ENCODE data around the gene NALCN.

Gene NALCN

GRCh38 chr13:101447852-101448251 lies 31.5 kb upstream of the NALCN start:
- TF ChIP-seq, protein P1, sequence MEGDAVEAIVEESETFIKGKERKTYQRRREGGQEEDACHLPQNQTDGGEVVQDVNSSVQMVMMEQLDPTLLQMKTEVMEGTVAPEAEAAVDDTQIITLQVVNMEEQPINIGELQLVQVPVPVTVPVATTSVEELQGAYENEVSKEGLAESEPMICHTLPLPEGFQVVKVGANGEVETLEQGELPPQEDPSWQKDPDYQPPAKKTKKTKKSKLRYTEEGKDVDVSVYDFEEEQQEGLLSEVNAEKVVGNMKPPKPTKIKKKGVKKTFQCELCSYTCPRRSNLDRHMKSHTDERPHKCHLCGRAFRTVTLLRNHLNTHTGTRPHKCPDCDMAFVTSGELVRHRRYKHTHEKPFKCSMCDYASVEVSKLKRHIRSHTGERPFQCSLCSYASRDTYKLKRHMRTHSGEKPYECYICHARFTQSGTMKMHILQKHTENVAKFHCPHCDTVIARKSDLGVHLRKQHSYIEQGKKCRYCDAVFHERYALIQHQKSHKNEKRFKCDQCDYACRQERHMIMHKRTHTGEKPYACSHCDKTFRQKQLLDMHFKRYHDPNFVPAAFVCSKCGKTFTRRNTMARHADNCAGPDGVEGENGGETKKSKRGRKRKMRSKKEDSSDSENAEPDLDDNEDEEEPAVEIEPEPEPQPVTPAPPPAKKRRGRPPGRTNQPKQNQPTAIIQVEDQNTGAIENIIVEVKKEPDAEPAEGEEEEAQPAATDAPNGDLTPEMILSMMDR (IDR thresholded peaks at IDR 0.05; ENCODE audit: insufficient read depth, low read length, poor library complexity, severe bottlenecking), result no peak
- no peak for DNase-seq (ENCODE audit: extremely low read depth, insufficient read length)
- H3K36me3 ChIP-seq (ENCODE audit: control insufficient read depth, insufficient read depth, low read length), result no peaks in the 10 kb centered on the region
- no peak overlapping the region for H3K4me3 ChIP-seq (replicated peaks; ENCODE audit: low read depth, low read length)
- no peaks in the 10 kb centered on the region for H3K27me3 ChIP-seq (replicated peaks; ENCODE audit: control insufficient read depth, insufficient read depth, low read length)

GRCh38 chr13:101434486-101434885 lies 18.2 kb upstream of the NALCN start:
- Histone ChIP-seq H3K27me3 (replicated peaks; ENCODE audit: control insufficient read depth, insufficient read depth, low read length) (no peaks in the 10 kb centered on the region), H3K36me3 (ENCODE audit: control insufficient read depth, insufficient read depth, low read length) (no peaks in the 10 kb centered on the region), H3K4me3 (replicated peaks; ENCODE audit: low read depth, low read length) (no peak overlapping the region)
- TF ChIP-seq, protein P1 (IDR thresholded peaks at IDR 0.05; ENCODE audit: insufficient read depth, low read length, poor library complexity, severe bottlenecking), result no peak
- DNase-seq (ENCODE audit: extremely low read depth, insufficient read length), result no peak

DNA sequence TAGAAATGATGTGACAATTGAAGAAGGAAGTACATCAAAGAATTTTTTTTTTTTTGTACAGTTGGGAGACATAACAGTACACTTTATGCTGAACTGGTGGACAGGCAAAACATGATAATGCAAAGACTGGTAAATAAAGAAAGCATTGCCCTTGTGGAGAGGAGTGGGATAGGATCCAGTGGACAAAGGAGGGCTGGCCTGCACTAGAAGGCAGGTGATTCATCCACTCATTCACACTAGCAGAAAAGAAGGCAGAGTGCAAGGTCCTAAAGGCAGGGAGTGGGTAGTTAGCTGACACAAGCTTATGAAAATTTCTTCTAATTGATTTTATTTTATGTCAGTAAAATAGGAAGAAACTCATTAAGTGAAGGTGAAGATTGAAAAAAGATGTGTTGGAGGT lies 17.6 kb upstream of the NALCN start:
- Histone ChIP-seq H3K27me3 (replicated peaks; ENCODE audit: control insufficient read depth, insufficient read depth, low read length) (no peaks in the 10 kb centered on the region), H3K36me3 (ENCODE audit: control insufficient read depth, insufficient read depth, low read length) (no peaks in the 10 kb centered on the region), H3K4me3 (replicated peaks; ENCODE audit: low read depth, low read length) (no peak overlapping the region)
- TF ChIP-seq, protein P1 (IDR thresholded peaks at IDR 0.05; ENCODE audit: insufficient read depth, low read length, poor library complexity, severe bottlenecking), result no peak
- DNase-seq (ENCODE audit: extremely low read depth, insufficient read length), result no peak

- Histone ChIP-seq H3K36me3 (ENCODE audit: control insufficient read depth, insufficient read depth, low read length) (no peaks in the 10 kb centered on the region), H3K27me3 (replicated peaks; ENCODE audit: control insufficient read depth, insufficient read depth, low read length) (no peaks in the 10 kb centered on the region), H3K4me3 (replicated peaks; ENCODE audit: low read depth, low read length) (no peak overlapping the region)
- DNase-seq (ENCODE audit: extremely low read depth, insufficient read length), result no peak
- TF ChIP-seq, protein P1 (IDR thresholded peaks at IDR 0.05; ENCODE audit: insufficient read depth, low read length, poor library complexity, severe bottlenecking), result no peak
These were observed 13.4 kb upstream of the NALCN start for GRCh38 chr13:101429733-101430132.

- DNase-seq (ENCODE audit: extremely low read depth, insufficient read length), result no peak
- TF ChIP-seq, protein P1 (IDR thresholded peaks at IDR 0.05; ENCODE audit: insufficient read depth, low read length, poor library complexity, severe bottlenecking), result no peak
- H3K27me3 ChIP-seq (replicated peaks; ENCODE audit: control insufficient read depth, insufficient read depth, low read length), result no peaks in the 10 kb centered on the region
- no peaks in the 10 kb centered on the region for H3K36me3 ChIP-seq (ENCODE audit: control insufficient read depth, insufficient read depth, low read length)
- H3K4me3 ChIP-seq (replicated peaks; ENCODE audit: low read depth, low read length), result no peak overlapping the region
These were observed 9.3 kb upstream of the NALCN start for GRCh38 chr13:101425623-101426022.

GRCh38 chr13:101425156-101425471 lies 8.8 kb upstream of the NALCN start:
- Histone ChIP-seq H3K27me3 (replicated peaks; ENCODE audit: control insufficient read depth, insufficient read depth, low read length) (no peaks in the 10 kb centered on the region), H3K36me3 (ENCODE audit: control insufficient read depth, insufficient read depth, low read length) (no peaks in the 10 kb centered on the region)

More at GRCh38 chr13:101425156-101425471, 8.8 kb upstream of the NALCN start:
- TF ChIP-seq, protein P1 (IDR thresholded peaks at IDR 0.05; ENCODE audit: insufficient read depth, low read length, poor library complexity, severe bottlenecking), result no peak
- H3K4me3 ChIP-seq (replicated peaks; ENCODE audit: low read depth, low read length), result no peak overlapping the region
- no peak for DNase-seq (ENCODE audit: extremely low read depth, insufficient read length)
